HG02852 (cell line): Measurements from ENCODE around the gene NDUFB2.
"Not testable (repeated sequence)": the region's sequence is repeated elsewhere in the genome, so short reads cannot be mapped to it uniquely, and the experiment has no call there.

Experiments used
- ATAC-seq: cut with Tn5 transposase; IDR thresholded peaks from one replicate; pipeline ENCODE4 v1.9.1; 2021; ENCODE audit warnings: mild to moderate bottlenecking, moderate library complexity; ENCODE audit not compliant: unreplicated experiment

NDUFB2 gene

DNA sequence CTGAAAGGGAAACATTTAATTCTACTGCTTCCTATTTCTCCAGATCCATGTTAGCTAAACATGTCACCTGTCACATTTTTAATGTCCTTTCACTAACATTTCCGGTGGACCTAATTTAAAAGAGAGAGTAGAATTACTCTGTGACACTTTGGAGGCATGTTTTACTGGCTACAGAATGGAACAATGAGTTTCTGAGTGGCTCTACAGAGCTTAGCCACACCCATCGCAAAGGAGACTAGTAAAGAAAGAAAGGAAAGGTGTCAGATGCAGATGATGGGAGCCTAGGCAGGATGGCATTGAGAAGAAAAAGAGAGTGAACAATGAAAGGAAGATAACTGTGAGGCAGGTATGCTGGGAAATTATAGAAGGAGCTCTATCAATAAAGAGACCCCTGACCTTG is 35.9 kb downstream of the NDUFB2 start:
- ATAC-seq = no peak

DNA sequence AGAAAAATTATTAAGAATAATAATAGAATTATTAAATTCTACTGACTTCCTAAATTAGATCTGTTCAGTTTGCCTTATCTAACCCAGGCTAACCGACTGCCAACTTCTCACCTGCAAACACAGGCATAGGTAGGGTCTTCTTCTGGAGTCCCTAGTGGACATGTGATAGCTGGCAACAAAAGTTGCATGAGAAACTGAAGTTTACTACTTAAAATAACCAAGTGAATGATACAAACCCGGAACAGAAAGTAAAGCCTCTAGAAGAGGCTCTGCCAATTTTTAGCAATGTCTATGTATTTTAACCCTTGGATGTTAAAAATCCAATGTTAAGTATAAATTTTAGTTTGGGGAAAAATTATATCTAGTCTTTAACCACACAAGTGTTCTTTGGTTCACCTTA is 37.6 kb downstream of the NDUFB2 start:
- no peak for ATAC-seq

DNA sequence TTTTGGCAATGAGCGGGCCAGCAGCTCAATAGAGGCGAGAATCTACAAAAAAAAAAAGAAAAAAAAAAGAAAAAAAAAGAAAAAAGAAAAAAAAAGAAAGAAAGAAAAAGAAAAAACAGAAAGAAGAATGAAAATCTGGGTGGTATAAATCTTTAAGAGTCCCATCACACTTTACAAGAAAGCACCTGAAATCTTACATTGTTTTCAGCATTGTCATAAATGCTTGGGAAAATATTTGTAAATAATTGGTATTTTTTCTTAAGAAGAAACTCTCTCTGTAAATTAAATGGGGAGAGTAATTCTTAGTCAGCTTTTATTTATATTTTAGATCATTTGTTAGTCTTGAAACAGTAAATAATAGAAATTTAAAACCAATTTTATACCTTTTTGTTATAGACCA is 38.2 kb downstream of the NDUFB2 start:
- no peak for ATAC-seq

DNA sequence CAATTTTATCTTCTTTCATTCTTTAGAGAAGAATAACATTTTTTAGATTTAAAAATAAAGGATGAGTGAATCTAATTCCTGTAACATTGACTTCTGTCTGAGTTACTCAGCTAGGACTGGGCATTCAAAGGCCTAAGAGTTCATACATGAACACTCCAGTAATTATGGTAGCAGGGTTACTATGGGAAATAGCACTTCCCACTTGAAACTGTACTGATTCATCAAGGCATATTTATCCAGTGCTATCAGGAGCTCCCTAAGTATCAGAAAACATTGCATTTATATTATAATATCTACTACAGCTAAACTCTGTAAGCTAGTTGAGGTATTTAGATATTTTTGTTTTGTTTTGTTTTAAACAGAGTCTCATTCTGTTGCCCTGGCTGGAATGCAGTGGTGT is 41.8 kb downstream of the NDUFB2 start:
- ATAC-seq = no peak

DNA sequence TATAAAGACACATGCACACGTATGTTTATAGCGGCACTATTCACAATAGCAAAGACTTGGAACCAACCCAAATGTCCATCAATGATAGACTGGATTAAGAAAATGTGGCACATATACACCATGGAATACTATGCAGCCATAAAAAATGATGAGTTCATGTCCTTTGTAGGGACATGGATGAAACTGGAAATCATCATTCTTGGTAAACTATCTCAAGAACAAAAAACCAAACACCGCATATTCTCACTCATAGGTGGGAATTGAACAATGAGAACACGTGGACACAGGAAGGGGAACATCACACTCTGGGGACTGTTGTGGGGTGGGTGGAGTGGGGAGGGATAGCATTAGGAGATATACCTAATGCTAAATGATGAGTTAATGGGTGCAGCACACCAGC is 46.7 kb downstream of the NDUFB2 start:
- not testable (repeated sequence) for ATAC-seq

DNA sequence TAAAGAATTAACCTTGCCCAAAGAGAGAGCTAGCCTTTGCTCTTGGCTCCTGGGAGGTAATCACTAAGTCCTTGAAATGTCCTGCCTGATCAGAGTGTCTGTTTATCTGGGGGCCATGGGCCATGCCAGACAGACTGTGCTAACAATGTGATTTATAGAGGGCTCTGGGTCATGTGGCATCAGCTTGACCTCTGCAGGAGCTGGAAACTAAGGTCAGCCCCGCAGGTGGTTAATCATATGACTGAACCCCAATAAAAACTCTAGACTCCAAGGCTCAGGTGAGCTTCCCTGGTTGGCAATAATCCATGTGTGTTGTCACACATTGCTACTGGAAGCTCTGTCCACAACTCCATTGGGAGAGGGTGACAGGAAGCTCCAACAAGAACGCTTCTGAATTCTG is 47.5 kb downstream of the NDUFB2 start:
- no peak for ATAC-seq

DNA sequence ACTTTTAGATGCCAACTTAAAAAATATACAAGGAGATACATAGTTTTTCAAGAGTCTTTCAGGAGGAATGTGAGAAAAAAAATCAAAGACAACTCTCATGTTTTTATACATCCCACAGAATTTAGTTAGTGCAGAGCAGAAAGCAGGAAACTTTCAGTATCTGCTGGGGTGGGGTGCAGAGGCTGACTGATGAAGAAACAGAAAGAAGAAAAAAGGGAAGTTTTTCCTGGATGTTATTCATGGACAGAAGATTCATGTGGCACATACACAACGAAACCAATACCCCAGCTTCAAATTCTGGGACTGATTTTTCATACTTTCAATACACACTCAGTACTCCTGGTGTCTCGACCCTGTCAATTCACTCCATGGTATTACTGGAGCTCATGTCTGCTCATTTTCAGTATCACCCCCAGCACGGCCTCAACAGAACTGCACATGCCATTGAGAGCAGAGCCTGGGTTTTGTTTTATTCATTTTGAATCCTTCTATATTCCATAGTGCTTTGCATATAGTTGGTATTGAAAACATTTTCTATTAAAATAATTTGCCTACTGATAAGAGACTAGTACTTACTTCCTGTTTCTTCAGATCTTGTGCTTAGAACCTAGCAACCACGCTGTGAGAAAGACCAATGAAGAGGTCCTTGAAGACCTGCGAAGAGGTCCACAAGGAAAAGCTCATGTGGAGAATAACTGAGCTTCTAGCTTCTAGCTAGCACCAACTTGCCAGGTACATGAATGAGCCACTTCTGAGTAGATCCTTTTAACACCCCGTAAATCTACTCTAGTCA is 49.0 kb downstream of the NDUFB2 start:
- no peak for ATAC-seq

DNA sequence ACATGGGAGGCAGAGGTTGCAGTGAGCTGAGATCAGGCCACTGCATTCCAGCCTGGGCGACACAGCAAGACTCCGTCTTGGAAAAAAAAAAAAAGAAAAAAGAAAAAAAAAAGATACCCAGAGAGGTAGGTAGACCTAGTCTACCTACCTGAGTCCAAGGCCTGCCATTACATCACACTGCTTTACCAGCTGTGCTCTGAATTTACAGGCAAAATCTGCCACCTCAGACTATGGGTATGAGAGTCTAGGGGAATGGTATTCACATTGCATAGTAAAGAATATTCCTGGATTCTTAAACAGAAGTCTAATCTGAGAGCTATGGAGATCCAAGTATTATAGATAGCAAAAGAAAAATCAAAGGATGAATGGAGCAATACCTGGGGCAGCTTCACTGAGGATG is 50.2 kb downstream of the NDUFB2 start:
- ATAC-seq = no peak

DNA sequence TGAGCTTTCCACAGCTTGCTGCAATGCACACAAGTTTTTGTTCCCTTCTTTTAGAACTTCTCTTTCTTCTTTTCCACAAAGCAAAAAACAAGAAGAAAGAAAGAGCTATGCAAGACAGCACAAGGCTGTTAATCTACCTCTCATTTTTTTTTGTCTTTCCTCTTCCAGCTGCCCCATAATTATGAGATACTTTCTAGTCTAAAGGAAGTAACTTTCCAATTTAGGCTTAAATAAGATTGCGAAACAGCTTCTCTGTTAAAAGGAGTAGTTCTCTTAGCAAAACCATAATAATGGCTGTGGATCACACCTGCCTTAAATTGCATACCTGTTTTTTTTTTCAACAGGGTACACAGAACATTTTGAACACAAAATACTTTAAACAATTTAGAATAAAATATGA is 56.0 kb downstream of the NDUFB2 start:
- no peak for ATAC-seq

DNA sequence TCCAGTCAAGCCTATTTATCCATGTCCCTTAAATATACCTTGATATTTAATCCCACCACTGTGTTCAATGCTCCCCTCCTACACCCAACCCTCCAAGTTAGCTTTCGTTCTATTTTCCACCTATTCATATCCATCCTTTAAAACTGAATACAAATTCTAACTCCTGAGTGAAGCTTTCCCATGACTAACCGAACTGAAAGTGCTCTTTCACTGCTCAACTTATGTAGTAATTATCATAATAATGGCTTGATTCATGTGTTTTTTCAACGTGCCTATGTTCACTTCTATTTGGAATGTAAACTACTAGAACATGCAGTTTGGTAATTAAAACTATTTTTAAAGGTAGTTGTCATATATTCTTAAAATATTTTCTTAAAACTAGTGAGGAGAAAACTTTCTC is 58.0 kb downstream of the NDUFB2 start:
- no peak for ATAC-seq
